NCI-H187 (cell line): ENCODE measurements around the gene PCBP3.
"Not testable (repeated sequence)": the region's sequence is repeated elsewhere in the genome, so short reads cannot be mapped to it uniquely, and the experiment has no call there.

Experiments used
- DNase-seq, 2 experiments: peaks; one replicate each; lab custom pipeline; 2025; lab: John Stamatoyannopoulos, UW

Gene PCBP3

GRCh38 chr21:45970674-45971615, 327.4 kb downstream of the PCBP3 start:
- no peak for DNase-seq

GRCh38 chr21:45971616-45972352, 328.3 kb downstream of the PCBP3 start:
- no peak for DNase-seq

- DNase-seq, result no peak
Measured at GRCh38 chr21:45972353-45972715, 328.8 kb downstream of the PCBP3 start.

- DNase-seq, result no peak
Measured at GRCh38 chr21:45972716-45973474, 329.4 kb downstream of the PCBP3 start.

- DNase-seq, result no peak
Measured at GRCh38 chr21:45973475-45974072, 330.0 kb downstream of the PCBP3 start.

GRCh38 chr21:45974073-45975019, 330.8 kb downstream of the PCBP3 start:
- DNase-seq, result no peak

- no peak for DNase-seq
Measured at GRCh38 chr21:45975020-45975666, 331.6 kb downstream of the PCBP3 start.

- not testable (repeated sequence) for DNase-seq
Measured at GRCh38 chr21:45975667-45976409, 332.3 kb downstream of the PCBP3 start.

GRCh38 chr21:45976701-45977311, 333.3 kb downstream of the PCBP3 start:
- DNase-seq, result no peak

GRCh38 chr21:45977396-45977795, 333.9 kb downstream of the PCBP3 start:
- DNase-seq, result no peak

- no peak for DNase-seq
Measured at GRCh38 chr21:45979141-45979631, 335.7 kb downstream of the PCBP3 start.

GRCh38 chr21:45979651-45980050, 336.1 kb downstream of the PCBP3 start:
- no peak for DNase-seq

- DNase-seq, result no peak
Measured at GRCh38 chr21:45980271-45980670, 336.7 kb downstream of the PCBP3 start.

- no peak for DNase-seq
Measured at GRCh38 chr21:45980697-45981096, 337.2 kb downstream of the PCBP3 start.

GRCh38 chr21:45981151-45982091, 337.9 kb downstream of the PCBP3 start, which contains the start of gene COL6A1:
COL6A1 (plus strand) TSS chr21:45981770; CDS start chr21:45981851, 81 bp downstream.
- DNase-seq, result no peak

- DNase-seq, result no peak
Measured at GRCh38 chr21:45982092-45982757, 338.7 kb downstream of the PCBP3 start.
